Measurements from ENCODE around the gene CLDN24. TPM values are rescaled to one million over a fixed set of nuclear protein-coding genes. Genes with fewer than 3 reads are reported as not detected.

CLDN24 gene
- total and polyA plus RNA-seq, 5 donors from 2014 or later, result not detected

DNA sequence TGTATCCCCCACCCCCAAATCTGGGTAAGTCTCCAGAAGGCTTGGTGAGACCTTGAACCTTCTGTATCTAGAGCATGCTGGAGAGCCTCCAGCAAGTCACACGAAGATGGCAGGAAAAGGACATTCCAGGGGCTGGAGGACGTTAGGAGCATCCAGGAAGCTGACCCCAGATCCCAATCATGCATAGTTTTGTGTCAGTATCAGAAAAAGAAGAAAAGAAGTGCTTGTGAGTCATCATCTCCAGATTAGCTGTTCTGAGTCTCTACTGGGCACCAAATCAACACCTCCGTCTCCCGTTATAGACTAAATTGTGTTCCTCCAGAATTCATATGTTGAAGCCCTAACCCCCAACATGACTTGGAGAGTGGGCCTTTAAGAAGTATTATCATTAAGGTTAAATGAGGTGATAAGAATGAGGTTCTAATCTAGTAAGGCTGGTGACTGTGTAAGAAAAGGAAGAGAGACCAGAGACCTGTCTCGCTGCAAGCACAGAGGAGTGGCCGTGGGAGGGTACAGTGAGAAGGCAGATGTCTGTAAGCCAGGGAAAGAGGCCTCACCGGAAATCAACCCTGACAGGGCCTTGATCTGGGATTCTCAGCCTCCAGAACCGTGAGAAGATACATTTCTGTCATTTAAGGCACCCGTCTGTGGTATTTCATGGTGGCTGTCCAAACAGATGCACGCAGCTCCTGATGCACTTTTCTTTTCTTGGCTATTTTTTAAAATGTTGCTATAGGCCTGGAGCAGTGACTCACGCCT lies 38.1 kb upstream of the CLDN24 start:
- Mint-ChIP-seq H3K4me3 (no peak overlapping the region), H3K4me1 (no peaks in the 10 kb centered on the region), H3K36me3 (no peaks in the 10 kb centered on the region), H3K27me3 (peaks cover 9% of the 10 kb centered on the region), H3K27ac (no peak overlapping the region), H3K9me3 (no peaks in the 10 kb centered on the region)
- H3K9me3 ChIP-seq (ENCODE audit: control insufficient read depth in 2 of 2, low read length in 2 of 2), result no peaks in the 10 kb centered on the region
- no peaks in the 10 kb centered on the region for H3K36me3 ChIP-seq (ENCODE audit: control insufficient read depth, insufficient read depth, low read length)
- H3K27me3 ChIP-seq (ENCODE audit: control insufficient read depth, insufficient read depth, low read length), result peaks cover 1% of the 10 kb centered on the region
- H3K27ac ChIP-seq (ENCODE audit: insufficient read depth, low read length, poor library complexity, severe bottlenecking), result no peak overlapping the region
- H3K4me3 ChIP-seq (ENCODE audit: low read depth, low read length), result no peak overlapping the region
- H3K4me1 ChIP-seq (ENCODE audit: control insufficient read depth, insufficient read depth, low read length, poor library complexity, severe bottlenecking), result no peaks in the 10 kb centered on the region
- DNase-seq, result no peak
- no peak for ATAC-seq (ENCODE audit: low read depth in 2 of 2)

DNA sequence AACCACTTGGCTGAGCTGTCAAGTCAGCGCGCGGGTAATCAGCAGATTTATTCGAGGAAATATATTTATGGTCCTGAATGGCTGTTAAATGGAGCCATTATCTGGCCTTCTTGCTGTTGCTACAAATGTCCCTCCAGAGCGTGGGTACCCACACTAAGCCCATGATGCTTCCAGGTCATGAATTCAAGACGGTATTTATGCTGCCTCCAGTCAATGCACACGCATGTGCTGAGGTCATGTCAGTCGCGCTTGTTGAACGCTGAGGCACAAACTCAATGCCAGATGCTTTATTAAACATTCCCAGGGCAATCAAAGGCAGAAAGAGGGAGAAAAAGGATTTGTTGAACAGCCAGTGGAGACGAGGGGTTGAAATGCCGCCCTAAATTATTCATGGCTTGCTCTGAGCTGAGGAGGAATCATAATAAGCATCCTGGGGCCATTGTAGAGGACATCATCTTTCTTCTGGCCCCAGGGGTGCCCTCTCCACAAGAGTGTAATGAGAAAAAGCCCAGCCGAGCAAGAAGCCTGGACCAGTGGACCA lies 36.1 kb upstream of the CLDN24 start:
- H3K27ac Mint-ChIP-seq, result no peak overlapping the region
- Histone ChIP-seq H3K36me3 (ENCODE audit: control insufficient read depth, insufficient read depth, low read length) (no peaks in the 10 kb centered on the region), H3K27ac (ENCODE audit: insufficient read depth, low read length, poor library complexity, severe bottlenecking) (no peak overlapping the region), H3K9me3 (ENCODE audit: control insufficient read depth in 2 of 2, low read length in 2 of 2) (no peaks in the 10 kb centered on the region), H3K27me3 (ENCODE audit: control insufficient read depth, insufficient read depth, low read length) (peaks cover 1% of the 10 kb centered on the region), H3K4me3 (ENCODE audit: low read depth, low read length) (no peak overlapping the region), H3K4me1 (ENCODE audit: control insufficient read depth, insufficient read depth, low read length, poor library complexity, severe bottlenecking) (no peaks in the 10 kb centered on the region)
- peaks cover 8% of the 10 kb centered on the region for H3K27me3 Mint-ChIP-seq
- no peaks in the 10 kb centered on the region for H3K9me3 Mint-ChIP-seq
- DNase-seq (no peak), ATAC-seq (ENCODE audit: low read depth in 2 of 2) (no peak)
- no peaks in the 10 kb centered on the region for H3K36me3 Mint-ChIP-seq
- H3K4me3 Mint-ChIP-seq, result no peak overlapping the region
- no peaks in the 10 kb centered on the region for H3K4me1 Mint-ChIP-seq

DNA sequence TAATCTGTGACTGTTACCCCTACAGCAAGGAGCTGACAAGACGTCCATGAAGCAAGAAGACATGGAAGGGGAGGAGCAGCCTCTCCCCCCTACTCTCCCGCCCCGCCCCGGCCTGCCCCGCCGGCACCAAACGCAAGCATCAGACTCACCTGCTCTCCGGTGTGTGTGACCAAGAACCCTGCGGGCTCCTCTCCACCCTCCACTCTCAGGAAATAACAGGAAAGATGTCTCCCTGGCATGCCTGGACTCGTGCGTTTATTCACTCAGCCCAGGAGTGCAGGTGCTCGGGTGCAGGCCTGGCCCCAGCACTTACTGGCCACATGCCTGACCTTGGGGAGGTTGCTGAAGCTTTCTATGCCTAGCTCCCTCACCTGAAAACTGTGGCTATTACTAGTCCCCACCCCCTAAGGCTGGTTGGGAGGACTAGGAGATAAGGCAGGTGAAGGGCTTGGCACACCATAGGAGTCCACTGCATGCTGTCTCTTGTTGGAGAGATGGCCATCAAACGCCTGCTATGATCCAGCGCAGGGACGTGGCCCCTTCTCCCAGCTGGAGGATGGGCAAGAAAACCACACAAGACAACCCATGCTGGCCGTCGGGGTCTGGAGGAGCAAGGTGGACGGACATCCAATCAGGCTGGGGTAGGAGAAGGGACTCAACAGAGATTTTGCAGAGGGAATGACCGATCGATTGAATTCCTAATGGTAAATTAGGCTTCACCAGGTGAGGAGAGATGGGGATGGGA lies 34.9 kb upstream of the CLDN24 start:
- no peaks in the 10 kb centered on the region for H3K4me1 Mint-ChIP-seq
- no peaks in the 10 kb centered on the region for H3K9me3 ChIP-seq (ENCODE audit: control insufficient read depth in 2 of 2, low read length in 2 of 2)
- no peak overlapping the region for H3K27ac ChIP-seq (ENCODE audit: insufficient read depth, low read length, poor library complexity, severe bottlenecking)
- H3K36me3 Mint-ChIP-seq, result no peaks in the 10 kb centered on the region
- no peaks in the 10 kb centered on the region for H3K27me3 ChIP-seq (ENCODE audit: control insufficient read depth, insufficient read depth, low read length)
- DNase-seq, result no peak
- no peak overlapping the region for H3K27ac Mint-ChIP-seq
- H3K4me3 ChIP-seq (ENCODE audit: low read depth, low read length), result no peak overlapping the region
- no peak overlapping the region for H3K4me3 Mint-ChIP-seq
- H3K27me3 Mint-ChIP-seq, result peaks cover 4% of the 10 kb centered on the region
- H3K4me1 ChIP-seq (ENCODE audit: control insufficient read depth, insufficient read depth, low read length, poor library complexity, severe bottlenecking), result no peaks in the 10 kb centered on the region
- no peak for ATAC-seq (ENCODE audit: low read depth in 2 of 2)
- H3K9me3 Mint-ChIP-seq, result no peaks in the 10 kb centered on the region
- H3K36me3 ChIP-seq (ENCODE audit: control insufficient read depth, insufficient read depth, low read length), result no peaks in the 10 kb centered on the region

DNA sequence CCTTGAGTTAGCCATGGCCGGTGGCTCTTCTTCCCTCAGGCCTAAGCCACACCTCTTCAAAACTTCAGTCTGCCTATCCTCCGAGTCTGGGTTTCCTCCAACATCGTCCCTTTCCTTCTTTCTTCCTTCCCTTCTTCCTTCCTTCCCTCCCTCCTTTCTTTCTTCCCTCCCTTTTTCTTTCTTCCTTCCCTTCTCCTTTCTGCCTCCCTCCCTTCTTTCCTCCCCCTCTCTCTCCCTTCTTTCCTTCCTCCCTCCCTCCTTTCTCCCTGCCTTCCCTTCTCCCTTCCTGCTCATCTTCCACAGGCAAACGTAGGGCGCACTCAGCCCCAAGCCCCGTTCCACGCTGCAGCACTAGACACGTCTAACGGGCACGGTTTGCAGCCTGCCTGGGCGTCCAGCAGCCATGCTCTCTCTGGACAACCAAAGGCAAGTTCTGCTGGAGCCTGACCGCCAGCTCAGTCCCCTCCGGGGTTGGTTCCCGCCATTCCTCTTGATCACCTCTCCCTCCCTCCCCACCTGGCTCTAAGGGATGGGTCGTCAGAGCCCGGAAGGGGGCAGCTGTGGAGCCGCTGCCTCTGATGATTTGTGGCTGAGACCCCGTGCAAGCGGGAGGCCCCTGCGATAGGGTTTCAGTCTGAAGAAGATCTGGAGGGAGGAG lies 34.1 kb upstream of the CLDN24 start:
- Histone ChIP-seq H3K9me3 (ENCODE audit: control insufficient read depth in 2 of 2, low read length in 2 of 2) (no peaks in the 10 kb centered on the region), H3K4me3 (ENCODE audit: low read depth, low read length) (no peak overlapping the region), H3K4me1 (ENCODE audit: control insufficient read depth, insufficient read depth, low read length, poor library complexity, severe bottlenecking) (no peaks in the 10 kb centered on the region), H3K36me3 (ENCODE audit: control insufficient read depth, insufficient read depth, low read length) (no peaks in the 10 kb centered on the region), H3K27me3 (ENCODE audit: control insufficient read depth, insufficient read depth, low read length) (no peaks in the 10 kb centered on the region), H3K27ac (ENCODE audit: insufficient read depth, low read length, poor library complexity, severe bottlenecking) (no peak overlapping the region)
- H3K36me3 Mint-ChIP-seq, result no peaks in the 10 kb centered on the region
- peaks cover 0 to 2% (median 0%) of the 10 kb centered on the region in 7 donors for H3K9me3 Mint-ChIP-seq
- DNase-seq, result no peak
- H3K27me3 Mint-ChIP-seq, result peaks cover 4% of the 10 kb centered on the region
- H3K4me3 Mint-ChIP-seq, result no peak overlapping the region
- no peak for ATAC-seq (ENCODE audit: low read depth in 2 of 2)
- H3K4me1 Mint-ChIP-seq, result no peaks in the 10 kb centered on the region
- no peak overlapping the region for H3K27ac Mint-ChIP-seq

DNA sequence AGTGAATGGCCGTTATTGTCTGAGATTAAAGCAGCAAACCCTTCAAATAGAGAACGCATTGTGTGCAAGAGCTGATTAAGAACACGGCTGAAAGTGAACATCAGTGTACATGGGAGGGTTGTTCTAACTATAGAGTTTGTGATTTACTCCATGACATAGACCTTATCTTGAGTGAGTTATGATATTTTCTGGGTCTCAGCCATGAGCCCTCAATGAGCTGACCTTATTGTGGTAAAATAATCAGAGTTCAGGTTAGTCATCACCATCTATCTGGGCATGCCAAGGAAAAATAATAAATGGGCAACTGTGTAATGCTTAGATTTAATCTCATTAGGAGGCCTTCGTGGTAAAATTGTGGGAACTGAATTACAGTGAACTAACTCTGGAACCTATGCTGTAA lies 33.2 kb upstream of the CLDN24 start:
- no peak for DNase-seq
- Histone ChIP-seq H3K4me1 (ENCODE audit: control insufficient read depth, insufficient read depth, low read length, poor library complexity, severe bottlenecking) (no peaks in the 10 kb centered on the region), H3K27me3 (ENCODE audit: control insufficient read depth, insufficient read depth, low read length) (no peaks in the 10 kb centered on the region), H3K27ac (ENCODE audit: insufficient read depth, low read length, poor library complexity, severe bottlenecking) (no peak overlapping the region), H3K9me3 (ENCODE audit: control insufficient read depth in 2 of 2, low read length in 2 of 2) (no peaks in the 10 kb centered on the region), H3K4me3 (ENCODE audit: low read depth, low read length) (no peak overlapping the region), H3K36me3 (ENCODE audit: control insufficient read depth, insufficient read depth, low read length) (no peaks in the 10 kb centered on the region)
- Mint-ChIP-seq H3K9me3 (peaks cover 0 to 2% (median 0%) of the 10 kb centered on the region in 7 donors), H3K27ac (no peak overlapping the region), H3K4me1 (no peaks in the 10 kb centered on the region), H3K27me3 (peaks cover 4% of the 10 kb centered on the region), H3K36me3 (peaks cover 3% of the 10 kb centered on the region), H3K4me3 (no peak overlapping the region)
- ATAC-seq (ENCODE audit: low read depth in 2 of 2), result no peak

DNA sequence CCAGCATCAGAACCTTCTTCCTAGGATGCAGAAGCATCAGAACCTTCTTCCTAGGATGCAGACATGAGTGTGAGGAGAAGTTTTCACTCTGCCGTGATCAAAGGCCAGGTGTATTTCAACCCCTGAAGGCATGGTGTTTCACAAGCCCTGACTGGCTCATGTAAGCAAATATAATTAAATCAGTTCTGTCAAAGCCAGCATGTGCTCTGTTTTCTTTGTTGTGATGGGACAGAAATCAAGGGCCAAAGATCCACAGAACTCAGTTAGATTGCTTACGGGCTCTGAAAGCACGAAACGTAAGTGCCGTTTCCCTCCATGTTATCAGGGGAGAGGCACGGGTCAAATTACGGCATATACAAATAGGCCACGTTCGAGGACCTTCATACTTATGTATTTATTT lies 32.0 kb upstream of the CLDN24 start:
- no peak overlapping the region for H3K27ac Mint-ChIP-seq
- peaks cover 5% of the 10 kb centered on the region for H3K36me3 Mint-ChIP-seq
- no peaks in the 10 kb centered on the region for H3K4me1 ChIP-seq (ENCODE audit: control insufficient read depth, insufficient read depth, low read length, poor library complexity, severe bottlenecking)
- H3K27me3 Mint-ChIP-seq, result peaks cover 4% of the 10 kb centered on the region
- no peaks in the 10 kb centered on the region for H3K27me3 ChIP-seq (ENCODE audit: control insufficient read depth, insufficient read depth, low read length)
- no peak for DNase-seq
- peaks cover 0 to 3% (median 0%) of the 10 kb centered on the region in 4 donors for H3K4me1 Mint-ChIP-seq
- H3K4me3 ChIP-seq (ENCODE audit: low read depth, low read length), result no peak overlapping the region
- H3K9me3 ChIP-seq (ENCODE audit: control insufficient read depth in 2 of 2, low read length in 2 of 2), result no peaks in the 10 kb centered on the region
- peaks cover 0 to 2% (median 0%) of the 10 kb centered on the region in 7 donors for H3K9me3 Mint-ChIP-seq
- no peak overlapping the region for H3K27ac ChIP-seq (ENCODE audit: insufficient read depth, low read length, poor library complexity, severe bottlenecking)
- no peak overlapping the region for H3K4me3 Mint-ChIP-seq
- H3K36me3 ChIP-seq (ENCODE audit: control insufficient read depth, insufficient read depth, low read length), result no peaks in the 10 kb centered on the region
- no peak for ATAC-seq (ENCODE audit: low read depth in 2 of 2)

DNA sequence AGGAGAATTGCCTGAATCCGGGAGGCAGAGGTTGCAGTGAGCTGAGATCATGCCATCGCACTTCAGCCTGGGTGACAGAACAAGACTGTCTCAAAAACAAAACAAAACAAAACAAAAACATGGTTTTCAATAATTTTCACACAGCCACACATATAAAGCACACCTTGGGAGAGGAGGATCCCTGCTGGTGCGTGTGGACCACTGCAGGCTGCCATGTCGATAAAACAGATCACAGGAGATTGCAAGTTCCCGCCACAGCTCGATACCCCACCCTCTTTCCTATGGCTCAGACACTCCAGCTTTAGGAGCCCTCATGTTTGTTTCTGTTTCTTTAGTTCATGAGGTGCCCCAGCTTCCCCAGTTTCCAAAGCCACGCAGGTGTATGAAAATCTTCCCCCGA lies 31.3 kb upstream of the CLDN24 start:
- H3K9me3 Mint-ChIP-seq, result peaks cover 0 to 2% (median 0%) of the 10 kb centered on the region in 7 donors
- H3K4me1 Mint-ChIP-seq, result peaks cover 0 to 3% (median 0%) of the 10 kb centered on the region in 4 donors
- H3K4me3 Mint-ChIP-seq, result no peak overlapping the region
- DNase-seq (no peak), ATAC-seq (ENCODE audit: low read depth in 2 of 2) (no peak)
- no peak overlapping the region for H3K4me3 ChIP-seq (ENCODE audit: low read depth, low read length)
- H3K27ac ChIP-seq (ENCODE audit: insufficient read depth, low read length, poor library complexity, severe bottlenecking), result no peak overlapping the region
- H3K27me3 Mint-ChIP-seq, result peaks cover 4% of the 10 kb centered on the region
- no peaks in the 10 kb centered on the region for H3K27me3 ChIP-seq (ENCODE audit: control insufficient read depth, insufficient read depth, low read length)
- peaks cover 5% of the 10 kb centered on the region for H3K36me3 Mint-ChIP-seq
- H3K36me3 ChIP-seq (ENCODE audit: control insufficient read depth, insufficient read depth, low read length), result no peaks in the 10 kb centered on the region
- H3K9me3 ChIP-seq (ENCODE audit: control insufficient read depth in 2 of 2, low read length in 2 of 2), result no peaks in the 10 kb centered on the region
- no peak overlapping the region for H3K27ac Mint-ChIP-seq
- no peaks in the 10 kb centered on the region for H3K4me1 ChIP-seq (ENCODE audit: control insufficient read depth, insufficient read depth, low read length, poor library complexity, severe bottlenecking)

Data from CD4-positive, CD25-positive, alpha-beta regulatory T cell (primary cell).